Smooth muscle cell (in vitro differentiated cells): Measurements from ENCODE around the gene FOXD2. TPM values are rescaled to one million over a fixed set of nuclear protein-coding genes. Genes with fewer than 3 reads are reported as not detected.

Source experiments
- DNase-seq: peaks from one replicate; lab custom pipeline; 2025; ENCODE audit not compliant: unreplicated experiment; lab: John Stamatoyannopoulos, UW
- H2AFZ ChIP-seq: fragments of 200-600 bp; sonication (generic); 2 replicates; pipeline ENCODE4 v1.6.0; 2016; ENCODE audit warnings: antibody characterized with exemption, low read depth, mild to moderate bottlenecking
- H3F3A ChIP-seq: fragments of 200-600 bp; sonication (generic); 2 replicates; pipeline ENCODE4 v1.6.0; 2017; ENCODE audit warnings: antibody characterized with exemption, low read depth
- H3K27ac ChIP-seq: fragments of 200-600 bp; sonication (generic); 2 replicates; pipeline ENCODE4 v1.5.1; 2016; ENCODE audit warnings: low read depth, mild to moderate bottlenecking
- H3K27me3 ChIP-seq: fragments of 200-600 bp; sonication (generic); 2 replicates; pipeline ENCODE4 v1.6.1; 2016; ENCODE audit warnings: low read depth, mild to moderate bottlenecking
- H3K36me3 ChIP-seq: fragments of 200-600 bp; sonication (generic); 2 replicates; pipeline ENCODE4 v1.5.1; 2016; ENCODE audit warnings: low read depth
- H3K4me1 ChIP-seq: fragments of 200-600 bp; sonication (generic); 2 replicates; pipeline ENCODE4 v1.5.1; 2016; ENCODE audit warnings: low read depth
- H3K4me2 ChIP-seq: fragments of 200-600 bp; sonication (generic); 2 replicates; pipeline ENCODE4 v1.6.0; 2016; ENCODE audit warnings: mild to moderate bottlenecking
- H3K4me3 ChIP-seq: fragments of 200-600 bp; sonication (generic); 2 replicates; pipeline ENCODE4 v1.5.1; 2016; ENCODE audit warnings: mild to moderate bottlenecking
- H3K79me2 ChIP-seq: fragments of 200-600 bp; sonication (generic); 2 replicates; pipeline ENCODE4 v1.6.0; 2016; ENCODE audit warnings: low read depth, mild to moderate bottlenecking
- H3K9ac ChIP-seq: fragments of 200-600 bp; sonication (generic); 2 replicates; pipeline ENCODE4 v1.6.0; 2016; ENCODE audit warnings: low read depth
- H3K9me3 ChIP-seq: fragments of 200-600 bp; sonication (generic); replicated peaks from 2 replicates; pipeline ENCODE4 v1.5.1; 2016; ENCODE audit warnings: low read depth
- H4K20me1 ChIP-seq: fragments of 200-600 bp; sonication (generic); 2 replicates; pipeline ENCODE4 v1.6.0; 2016; ENCODE audit warnings: low read depth
- WGBS: methylation state at CpG from one replicate; pipeline ENCODE4 v1.1.7; 2016; ENCODE audit warnings: low lambda C conversion rate; 5-methylcytosine and 5-hydroxymethylcytosine counted together
- polyA plus RNA-seq: library from polyadenylated mRNA; unstranded; fragments of >200 nt; fragmentation: Nextera tagmentation; extraction: Ambion mirVana; gene quantifications from 2 replicates; pipeline ENCODE4 v1.2.1, GENCODE V29; 2016
- total RNA-seq: library from RNA; depleted of rRNA; stranded (reverse); fragments of >200 nt; gene quantifications from 2 replicates; pipeline ENCODE4 v1.2.3, GENCODE V29; 2014
- TF ChIP-seq, protein P1 (sequence below): fragments of 200-600 bp; sonication (generic); IDR thresholded peaks from 2 replicates; pipeline ENCODE4 v1.5.1; 2017; ENCODE audit warnings: borderline replicate concordance, mild to moderate bottlenecking, antibody characterized with exemption; ENCODE audit not compliant: insufficient read depth, poor library complexity, severe bottlenecking

FOXD2 gene
- total and polyA plus RNA-seq, 2 experiments from 2014 or later = 0.09 TPM; not detected in 1

DNA sequence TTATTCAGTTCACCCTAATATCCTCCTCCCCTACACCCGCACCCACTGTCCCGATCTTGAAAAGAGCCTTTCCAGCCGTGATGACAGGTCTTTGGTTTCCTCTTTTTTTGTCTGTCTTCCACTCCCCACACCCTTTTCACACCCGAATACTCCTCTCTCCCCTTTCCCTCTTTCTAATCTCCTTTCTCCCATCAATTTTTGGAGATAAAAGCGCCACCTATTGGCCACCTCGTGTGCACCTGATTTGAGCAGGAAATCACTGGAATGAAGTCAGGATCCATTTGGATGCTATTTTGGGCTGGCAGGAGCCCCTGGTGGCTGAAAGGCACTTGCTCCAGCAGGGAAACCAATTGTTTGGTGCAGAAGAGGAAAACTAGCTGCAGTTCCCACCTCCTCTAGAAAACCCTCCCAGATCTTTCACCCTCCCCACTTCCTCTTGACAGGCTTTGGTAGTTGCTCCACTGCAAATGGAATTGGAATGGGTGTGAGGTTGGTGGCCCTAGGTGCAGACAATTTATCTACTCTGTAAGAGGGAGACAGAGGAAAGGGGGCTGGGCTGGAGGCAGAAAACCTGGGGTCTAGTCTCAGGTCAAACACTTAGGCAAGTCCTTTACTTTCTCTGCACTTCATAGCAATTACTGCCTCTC is 13.4 kb upstream of the FOXD2 start:
- DNase-seq = no peak
- WGBS = 12% methylated on average over 6 of the region's 6 CpGs
- no peaks in the 10 kb centered on the region for H3K36me3 ChIP-seq
- H3K4me2 ChIP-seq = no peak overlapping the region
- H3F3A ChIP-seq = no peaks in the 10 kb centered on the region
- no peak overlapping the region for H2AFZ ChIP-seq
- H3K9ac ChIP-seq = no peak overlapping the region
- H3K9me3 ChIP-seq = no peaks in the 10 kb centered on the region
- no peaks in the 10 kb centered on the region for H3K4me1 ChIP-seq
- H3K79me2 ChIP-seq = no peaks in the 10 kb centered on the region
- H3K27me3 ChIP-seq = peaks cover 100% of the 10 kb centered on the region
- no peak overlapping the region for H3K4me3 ChIP-seq
- H3K27ac ChIP-seq = no peak overlapping the region
- no peaks in the 10 kb centered on the region for H4K20me1 ChIP-seq
- TF ChIP-seq, protein P1, sequence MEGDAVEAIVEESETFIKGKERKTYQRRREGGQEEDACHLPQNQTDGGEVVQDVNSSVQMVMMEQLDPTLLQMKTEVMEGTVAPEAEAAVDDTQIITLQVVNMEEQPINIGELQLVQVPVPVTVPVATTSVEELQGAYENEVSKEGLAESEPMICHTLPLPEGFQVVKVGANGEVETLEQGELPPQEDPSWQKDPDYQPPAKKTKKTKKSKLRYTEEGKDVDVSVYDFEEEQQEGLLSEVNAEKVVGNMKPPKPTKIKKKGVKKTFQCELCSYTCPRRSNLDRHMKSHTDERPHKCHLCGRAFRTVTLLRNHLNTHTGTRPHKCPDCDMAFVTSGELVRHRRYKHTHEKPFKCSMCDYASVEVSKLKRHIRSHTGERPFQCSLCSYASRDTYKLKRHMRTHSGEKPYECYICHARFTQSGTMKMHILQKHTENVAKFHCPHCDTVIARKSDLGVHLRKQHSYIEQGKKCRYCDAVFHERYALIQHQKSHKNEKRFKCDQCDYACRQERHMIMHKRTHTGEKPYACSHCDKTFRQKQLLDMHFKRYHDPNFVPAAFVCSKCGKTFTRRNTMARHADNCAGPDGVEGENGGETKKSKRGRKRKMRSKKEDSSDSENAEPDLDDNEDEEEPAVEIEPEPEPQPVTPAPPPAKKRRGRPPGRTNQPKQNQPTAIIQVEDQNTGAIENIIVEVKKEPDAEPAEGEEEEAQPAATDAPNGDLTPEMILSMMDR = peak; percentile 70

DNA sequence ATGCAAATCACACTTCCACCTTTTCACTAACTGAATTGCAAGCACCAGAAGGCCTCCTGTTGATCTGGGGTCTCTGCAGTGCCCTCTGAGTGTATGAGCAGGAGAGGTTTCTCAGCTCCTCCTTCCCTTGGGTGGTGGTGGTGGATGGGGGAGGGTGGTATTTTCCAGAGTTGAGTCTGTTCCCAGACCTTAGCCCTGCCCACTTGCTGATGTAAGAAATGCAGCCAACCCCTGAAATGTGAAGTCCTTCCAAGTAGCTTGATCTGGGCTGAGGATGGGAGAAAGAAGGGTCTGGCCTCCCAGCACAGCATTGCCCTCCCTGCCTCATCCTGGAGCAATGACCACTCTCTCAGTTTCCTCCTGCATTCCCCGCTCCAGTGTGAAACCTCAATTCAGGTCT is 6.3 kb upstream of the FOXD2 start:
- no peak for DNase-seq

GRCh38 chr1:47432071-47433036 is 5.5 kb upstream of the FOXD2 start:
- peak overlapping the region; percentile 64 for H3K4me2 ChIP-seq
- no peak overlapping the region for H3K9ac ChIP-seq
- peak; percentile 35 for DNase-seq
- no peak overlapping the region for H3K27ac ChIP-seq
- peaks cover 4% of the 10 kb centered on the region for H4K20me1 ChIP-seq
- H3K4me1 ChIP-seq = peaks cover 15% of the 10 kb centered on the region
- H3K79me2 ChIP-seq = no peaks in the 10 kb centered on the region
- no peaks in the 10 kb centered on the region for H3K9me3 ChIP-seq
- H3K27me3 ChIP-seq = peaks cover 98% of the 10 kb centered on the region
- no peak overlapping the region for H2AFZ ChIP-seq
- no peaks in the 10 kb centered on the region for H3K36me3 ChIP-seq
- TF ChIP-seq, protein P1 = peak; percentile 71
- 9% methylated on average over 32 of the region's 32 CpGs for WGBS
- no peaks in the 10 kb centered on the region for H3F3A ChIP-seq
- H3K4me3 ChIP-seq = no peak overlapping the region

More for the DNA sequence above, 6.3 kb upstream of the FOXD2 start:
- peaks cover 4% of the 10 kb centered on the region for H4K20me1 ChIP-seq
- no peaks in the 10 kb centered on the region for H3K36me3 ChIP-seq
- no peak overlapping the region for H3K27ac ChIP-seq
- peaks cover 98% of the 10 kb centered on the region for H3K27me3 ChIP-seq
- H3K9ac ChIP-seq = no peak overlapping the region
- H3K9me3 ChIP-seq = no peaks in the 10 kb centered on the region
- no peaks in the 10 kb centered on the region for H3F3A ChIP-seq
- H3K4me1 ChIP-seq = peaks cover 9% of the 10 kb centered on the region
- no peak overlapping the region for H3K4me2 ChIP-seq
- no peak overlapping the region for H3K4me3 ChIP-seq
- TF ChIP-seq, protein P1 = no peak
- no peak overlapping the region for H2AFZ ChIP-seq
- H3K79me2 ChIP-seq = no peaks in the 10 kb centered on the region
- WGBS = 84% methylated on average over 1 of the region's 1 CpG
